SU-DHL-6 (cell line): ENCODE measurements around the gene BCAN.

Experiments used
- H2AFZ ChIP-seq: fragments of 200-600 bp; sonication (generic); 2 replicates; pipeline ENCODE4 v1.6.1; 2014; ENCODE audit warnings: low read depth, mild to moderate bottlenecking, moderate library complexity, mixed read lengths, antibody characterized with exemption, low read length; ENCODE audit not compliant: severe bottlenecking
- H3F3A ChIP-seq: fragments of 200-600 bp; shearing (Covaris generic); 2 replicates; pipeline ENCODE4 v1.6.0; 2016; ENCODE audit warnings: antibody characterized with exemption, mild to moderate bottlenecking; ENCODE audit not compliant: insufficient read depth
- H3K27ac ChIP-seq: fragments of 200-600 bp; sonication (generic); 2 replicates; pipeline ENCODE4 v1.5.1; 2016; ENCODE audit warnings: low read depth, mild to moderate bottlenecking, low read length, moderate library complexity, mixed read lengths
- H3K27me3 ChIP-seq: fragments of 200-600 bp; sonication (generic), shearing (Covaris generic); 2 replicates; pipeline ENCODE4 v1.6.0; 2014; ENCODE audit warnings: mild to moderate bottlenecking, low read length
- H3K36me3 ChIP-seq: fragments of 200-600 bp; sonication (generic); 2 replicates; pipeline ENCODE4 v1.6.1; 2014; ENCODE audit warnings: mild to moderate bottlenecking, low read length, mixed read lengths
- H3K4me2 ChIP-seq: fragments of 300-600, 200-600 bp; shearing (Covaris generic), sonication (generic); 2 replicates; pipeline ENCODE4 v1.6.0; 2014; ENCODE audit warnings: low read length, low read depth, mild to moderate bottlenecking; ENCODE audit not compliant: poor library complexity, severe bottlenecking
- H3K4me3 ChIP-seq: fragments of 200-600 bp; sonication (generic); 2 replicates; pipeline ENCODE4 v1.5.1; 2014; ENCODE audit warnings: antibody characterized with exemption, low read length, mild to moderate bottlenecking, mixed read lengths; ENCODE audit not compliant: insufficient read depth, poor library complexity, severe bottlenecking
- H3K79me2 ChIP-seq: fragments of 200-600 bp; sonication (generic); 2 replicates; pipeline ENCODE4 v1.6.1; 2014; ENCODE audit warnings: mild to moderate bottlenecking, low read length, moderate library complexity; ENCODE audit not compliant: insufficient read depth
- H3K9ac ChIP-seq: fragments of 200-600 bp; sonication (generic); 2 replicates; pipeline ENCODE4 v1.7.0; 2014; ENCODE audit warnings: mild to moderate bottlenecking, low read length
- H3K9me2 ChIP-seq: fragments of 200-600 bp; sonication (generic); replicated peaks from 2 replicates; pipeline ENCODE4 v1.6.1; 2014; ENCODE audit warnings: low read length; ENCODE audit not compliant: insufficient read depth
- H3K9me3 ChIP-seq: fragments of 200-600 bp; sonication (generic); 2 replicates; pipeline ENCODE4 v1.6.1; 2014; ENCODE audit warnings: low read length, mixed read lengths; ENCODE audit not compliant: insufficient read depth
- H4K20me1 ChIP-seq: fragments of 200-600 bp; sonication (generic); 2 replicates; pipeline ENCODE4 v1.6.1; 2014; ENCODE audit warnings: low read depth, mild to moderate bottlenecking, antibody characterized with exemption, low read length, moderate library complexity, mixed read lengths
- EZH2phosphoT487 ChIP-seq: fragments of 200-600 bp; sonication (generic), shearing (Covaris generic); conservative IDR thresholded peaks from 2 replicates; pipeline ENCODE4 v1.6.1; 2018; ENCODE audit warnings: mild to moderate bottlenecking, antibody characterized with exemption, low read length, moderate library complexity, mixed read lengths
- TF ChIP-seq, protein P1 (sequence below): fragments of 200-600 bp; sonication (generic); IDR thresholded peaks from one replicate; pipeline ENCODE4 v1.5.1; 2017; ENCODE audit warnings: antibody characterized with exemption, mild to moderate bottlenecking, low read length, moderate library complexity; ENCODE audit not compliant: insufficient read depth, poor library complexity, severe bottlenecking

Gene BCAN

GRCh38 chr1:156670791-156671190 lies 28.9 kb downstream of the BCAN start:
- H3K9me2 ChIP-seq = no peaks in the 10 kb centered on the region
- no peak overlapping the region for H3K27ac ChIP-seq
- no peak overlapping the region for H3K9ac ChIP-seq
- no peaks in the 10 kb centered on the region for H3K36me3 ChIP-seq
- H3F3A ChIP-seq = no peaks in the 10 kb centered on the region
- no peaks in the 10 kb centered on the region for H3K9me3 ChIP-seq
- H3K79me2 ChIP-seq = no peaks in the 10 kb centered on the region
- H3K4me3 ChIP-seq = no peak overlapping the region
- TF ChIP-seq, protein P1, sequence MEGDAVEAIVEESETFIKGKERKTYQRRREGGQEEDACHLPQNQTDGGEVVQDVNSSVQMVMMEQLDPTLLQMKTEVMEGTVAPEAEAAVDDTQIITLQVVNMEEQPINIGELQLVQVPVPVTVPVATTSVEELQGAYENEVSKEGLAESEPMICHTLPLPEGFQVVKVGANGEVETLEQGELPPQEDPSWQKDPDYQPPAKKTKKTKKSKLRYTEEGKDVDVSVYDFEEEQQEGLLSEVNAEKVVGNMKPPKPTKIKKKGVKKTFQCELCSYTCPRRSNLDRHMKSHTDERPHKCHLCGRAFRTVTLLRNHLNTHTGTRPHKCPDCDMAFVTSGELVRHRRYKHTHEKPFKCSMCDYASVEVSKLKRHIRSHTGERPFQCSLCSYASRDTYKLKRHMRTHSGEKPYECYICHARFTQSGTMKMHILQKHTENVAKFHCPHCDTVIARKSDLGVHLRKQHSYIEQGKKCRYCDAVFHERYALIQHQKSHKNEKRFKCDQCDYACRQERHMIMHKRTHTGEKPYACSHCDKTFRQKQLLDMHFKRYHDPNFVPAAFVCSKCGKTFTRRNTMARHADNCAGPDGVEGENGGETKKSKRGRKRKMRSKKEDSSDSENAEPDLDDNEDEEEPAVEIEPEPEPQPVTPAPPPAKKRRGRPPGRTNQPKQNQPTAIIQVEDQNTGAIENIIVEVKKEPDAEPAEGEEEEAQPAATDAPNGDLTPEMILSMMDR = no peak
- no peak for TF ChIP-seq EZH2phosphoT487
- H2AFZ ChIP-seq = no peak overlapping the region
- no peaks in the 10 kb centered on the region for H4K20me1 ChIP-seq
- H3K4me2 ChIP-seq = no peak overlapping the region
- H3K27me3 ChIP-seq = no peaks in the 10 kb centered on the region

GRCh38 chr1:156671804-156672203 lies 29.9 kb downstream of the BCAN start:
- Histone ChIP-seq H3K9ac (no peak overlapping the region), H3K9me2 (no peaks in the 10 kb centered on the region), H3K4me2 (no peak overlapping the region), H3F3A (no peaks in the 10 kb centered on the region), H3K27ac (no peak overlapping the region), H2AFZ (no peak overlapping the region), H3K4me3 (no peak overlapping the region), H3K79me2 (no peaks in the 10 kb centered on the region), H4K20me1 (no peaks in the 10 kb centered on the region), H3K36me3 (no peaks in the 10 kb centered on the region), H3K27me3 (no peaks in the 10 kb centered on the region), H3K9me3 (no peaks in the 10 kb centered on the region)
- TF ChIP-seq EZH2phosphoT487 = no peak
- TF ChIP-seq, protein P1 = no peak

GRCh38 chr1:156673387-156674121 lies 31.6 kb downstream of the BCAN start:
- no peak overlapping the region for H2AFZ ChIP-seq
- H3K4me3 ChIP-seq = no peak overlapping the region
- no peaks in the 10 kb centered on the region for H3K79me2 ChIP-seq
- no peaks in the 10 kb centered on the region for H3K36me3 ChIP-seq
- no peaks in the 10 kb centered on the region for H3K27me3 ChIP-seq
- H4K20me1 ChIP-seq = no peaks in the 10 kb centered on the region
- no peaks in the 10 kb centered on the region for H3F3A ChIP-seq
- no peak for TF ChIP-seq EZH2phosphoT487
- TF ChIP-seq, protein P1 = no peak
- no peak overlapping the region for H3K27ac ChIP-seq
- no peaks in the 10 kb centered on the region for H3K9me3 ChIP-seq
- H3K4me2 ChIP-seq = no peak overlapping the region
- no peak overlapping the region for H3K9ac ChIP-seq
- H3K9me2 ChIP-seq = no peaks in the 10 kb centered on the region
